MCF 10A (cell line): ENCODE measurements around the gene ORAI1. TPM values are rescaled to one million over a fixed set of nuclear protein-coding genes. Genes with fewer than 3 reads are reported as not detected.
"Not testable (repeated sequence)": the region's sequence is repeated elsewhere in the genome, so short reads cannot be mapped to it uniquely, and the experiment has no call there.

Experiments used
- BruUV-seq: library from RNA; stranded (reverse); fragments of 400-500 nt; replicated peaks from 2 replicates; lab custom pipeline; 2021; lab: Mats Ljungman, UMichigan
- CTCF ChIA-PET: fragments of 300-600 bp; sonication (Branson Sonifier 250); formaldehyde crosslinking; extraction: SDS; loops from one replicate; lab custom pipeline; 2021; ENCODE audit warnings: antibody characterized with exemption, inconsistent platforms; lab: Yijun Ruan, JAX
- POLR2A ChIA-PET: fragments of 300-600, 350-650 bp; sonication (Branson Sonifier 250); formaldehyde crosslinking; extraction: SDS; loops from one replicate; lab custom pipeline; 2020; ENCODE audit warnings: antibody characterized with exemption, inconsistent platforms; lab: Yijun Ruan, JAX
- DNase-seq: peaks from one replicate; pipeline ENCODE4 v3.0.0-alpha.2; 2018; ENCODE audit not compliant: unreplicated experiment
- H3K27ac Mint-ChIP-seq: one replicate; pipeline ENCODE4 v1.8.0; 2022; ENCODE audit warnings: mild to moderate bottlenecking, low read depth, mixed read lengths; ENCODE audit not compliant: unreplicated experiment
- H3K27me3 Mint-ChIP-seq: one replicate; pipeline ENCODE4 v1.8.0; 2022; ENCODE audit warnings: mixed read lengths; ENCODE audit not compliant: insufficient read depth, unreplicated experiment
- H3K36me3 Mint-ChIP-seq: one replicate; pipeline ENCODE4 v1.8.0; 2022; ENCODE audit warnings: mild to moderate bottlenecking, moderate library complexity, mixed read lengths; ENCODE audit not compliant: insufficient read depth, unreplicated experiment
- H3K4me1 Mint-ChIP-seq: one replicate; pipeline ENCODE4 v1.8.0; 2022; ENCODE audit warnings: mixed read lengths; ENCODE audit not compliant: insufficient read depth, unreplicated experiment
- H3K4me3 Mint-ChIP-seq: one replicate; pipeline ENCODE4 v1.8.0; 2022; ENCODE audit warnings: mild to moderate bottlenecking, moderate library complexity, mixed read lengths; ENCODE audit not compliant: unreplicated experiment
- H3K9me3 Mint-ChIP-seq: one replicate; pipeline ENCODE4 v1.8.0; 2022; ENCODE audit warnings: mixed read lengths; ENCODE audit not compliant: unreplicated experiment
- CTCF ChIP-seq: fragments of 200-600 bp; IDR thresholded peaks from one replicate; pipeline ENCODE4 v1.8.0; 2022; ENCODE audit warnings: antibody characterized with exemption, mild to moderate bottlenecking; ENCODE audit not compliant: unreplicated experiment
- intact Hi-C: fragments of 100-400 bp; cut with micrococcal nuclease; formaldehyde crosslinking; loops from 2 replicates; pipeline ENCODE4 v1.14.1; 2022
- total RNA-seq: library from RNA; stranded (reverse); gene quantifications from 2 replicates; pipeline ENCODE4 v1.2.3, GENCODE V29; 2022

The ORAI1 gene
- total RNA-seq, 1 experiment from 2014 or later = 16.3 TPM

- no peak for DNase-seq
- Mint-ChIP-seq H3K27me3 (no peaks in the 10 kb centered on the region), H3K4me1 (peaks cover under 1% of the 10 kb centered on the region), H3K36me3 (no peaks in the 10 kb centered on the region), H3K4me3 (no peak overlapping the region), H3K27ac (no peak overlapping the region), H3K9me3 (no peaks in the 10 kb centered on the region)
- TF ChIP-seq CTCF = no peak
- ChIA-PET POLR2A (no interaction called here), CTCF (interaction anchor here (0.6 to 2.2 kb wide), 3 partner anchors 59 to 275 kb away, joined by 3 to 12 read pairs (median 3); no protein-coding TSS in a partner anchor)
- intact Hi-C loops = no loop called here
- no TSS peak for BruUV-seq
Measured at GRCh38 chr12:121678716-121679300, 52.5 kb downstream of the ORAI1 start.

- H3K9me3 Mint-ChIP-seq, H3K4me3 Mint-ChIP-seq, H3K4me1 Mint-ChIP-seq, H3K27me3 Mint-ChIP-seq, POLR2A ChIA-PET, BruUV-seq, H3K27ac Mint-ChIP-seq, intact Hi-C loops, H3K36me3 Mint-ChIP-seq, DNase-seq: not testable (repeated sequence)
- CTCF ChIA-PET = interaction anchor here (0.6 to 2.2 kb wide), 5 partner anchors 52 to 276 kb away, joined by 3 to 12 read pairs (median 4); no protein-coding TSS in a partner anchor
Measured at GRCh38 chr12:121679661-121680197, 53.4 kb downstream of the ORAI1 start.

GRCh38 chr12:121688966-121689365 is 62.6 kb downstream of the ORAI1 start:
- H3K9me3 Mint-ChIP-seq = no peaks in the 10 kb centered on the region
- ChIA-PET CTCF (interaction anchor here (0.9 to 3.6 kb wide), 3 partner anchors 23 to 108 kb away, joined by 3 to 23 read pairs (median 3); partner anchors contain the start of genes RHOF and TMEM120B), POLR2A (no interaction called here)
- H3K27ac Mint-ChIP-seq = no peak overlapping the region
- no peak for DNase-seq
- no peaks in the 10 kb centered on the region for H3K36me3 Mint-ChIP-seq
- no peak overlapping the region for H3K4me3 Mint-ChIP-seq
- intact Hi-C loops = no loop called here
- TF ChIP-seq CTCF = no peak
- no TSS peak for BruUV-seq
- peaks cover 5% of the 10 kb centered on the region for H3K4me1 Mint-ChIP-seq
- no peaks in the 10 kb centered on the region for H3K27me3 Mint-ChIP-seq

GRCh38 chr12:121689430-121689829 is 63.1 kb downstream of the ORAI1 start:
- POLR2A ChIA-PET = interaction anchor here (0.5 to 1.4 kb wide), 2 partner anchors 23 to 67 kb away, joined by 3 to 7 read pairs; partner anchors contain the start of gene TMEM120B
- no peaks in the 10 kb centered on the region for H3K36me3 Mint-ChIP-seq
- CTCF ChIA-PET = interaction anchor here (0.6 to 3.6 kb wide), 5 partner anchors 23 to 107 kb away, joined by 3 to 23 read pairs (median 3); partner anchors contain the start of genes RHOF and TMEM120B
- H3K4me1 Mint-ChIP-seq = peaks cover 5% of the 10 kb centered on the region
- TF ChIP-seq CTCF = no peak
- no peak overlapping the region for H3K4me3 Mint-ChIP-seq
- intact Hi-C loops = no loop called here
- no peaks in the 10 kb centered on the region for H3K9me3 Mint-ChIP-seq
- no peak for DNase-seq
- H3K27me3 Mint-ChIP-seq = no peaks in the 10 kb centered on the region
- no TSS peak for BruUV-seq
- H3K27ac Mint-ChIP-seq = no peak overlapping the region

Other genes starting within 250 kb of the ORAI1 start
- gene RNF34, start 226.4 kb upstream of the ORAI1 start, total RNA-seq = 40.5 and 40.9 TPM in 2 replicates
- 15.5 and 19.5 TPM in 2 replicates for gene KDM2B, start 45.5 kb upstream of the ORAI1 start, total RNA-seq
- gene MORN3, start 43.1 kb downstream of the ORAI1 start, total RNA-seq = 0.35 and 0.52 TPM in 2 replicates
- 10.5 and 14.2 TPM in 2 replicates for gene TMEM120B, start 86.2 kb downstream of the ORAI1 start, total RNA-seq
- gene RHOF, start 167.2 kb downstream of the ORAI1 start, total RNA-seq = 9.5 and 11.6 TPM in 2 replicates
- gene SETD1B, start 177.5 kb downstream of the ORAI1 start, total RNA-seq = 19.7 and 19.9 TPM in 2 replicates
- 0.21 TPM in 1 of 2 replicates, not detected in the other for gene HPD, start 232.3 kb downstream of the ORAI1 start, total RNA-seq